DMS53 (cell line): ENCODE results near the gene APBB2.
A peak's percentile ranks its signal among the peaks of the same experiment; 100 is the strongest.

ENCODE experiments used
- DNase-seq: peaks from one replicate; lab custom pipeline; 2025; lab: John Stamatoyannopoulos, UW

APBB2 gene

DNA sequence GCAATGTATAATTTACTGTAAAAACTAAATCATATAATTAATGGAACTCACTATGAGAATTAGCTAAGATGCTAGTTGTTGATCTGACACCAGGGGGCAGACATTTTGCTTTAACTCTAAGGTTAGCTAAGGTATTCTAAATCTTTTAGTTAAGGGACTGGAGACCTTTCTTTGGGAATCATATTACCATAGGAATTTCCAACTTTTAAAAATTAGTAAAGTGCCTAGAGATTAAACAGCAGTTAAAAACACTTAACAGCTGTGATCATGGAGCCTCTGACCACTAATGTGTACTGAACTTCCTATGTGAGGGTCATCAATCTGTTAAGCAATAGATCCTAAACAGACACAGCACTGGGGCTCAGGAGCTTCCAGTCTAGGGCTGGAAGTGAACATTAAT is 238.0 kb downstream of the APBB2 start:
- peak; percentile 83 for DNase-seq

DNA sequence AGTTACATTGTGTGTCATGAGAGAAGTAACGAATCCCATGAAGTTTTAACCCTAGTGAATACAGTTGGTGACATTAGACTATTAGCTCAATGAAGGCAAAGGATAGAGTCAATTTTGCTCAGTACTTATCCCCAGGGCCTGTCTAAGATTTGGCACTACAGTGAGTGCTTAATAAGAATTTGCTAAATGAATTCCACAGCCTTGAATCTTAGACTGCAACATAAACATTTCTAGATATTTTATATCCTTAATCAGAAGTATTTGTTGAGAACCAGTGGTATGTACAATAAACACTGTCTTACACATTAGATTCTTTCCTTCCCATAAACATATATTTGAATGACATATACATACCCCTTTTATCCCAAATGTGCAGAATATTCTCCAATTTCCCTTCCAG is 241.6 kb downstream of the APBB2 start:
- no peak for DNase-seq

DNA sequence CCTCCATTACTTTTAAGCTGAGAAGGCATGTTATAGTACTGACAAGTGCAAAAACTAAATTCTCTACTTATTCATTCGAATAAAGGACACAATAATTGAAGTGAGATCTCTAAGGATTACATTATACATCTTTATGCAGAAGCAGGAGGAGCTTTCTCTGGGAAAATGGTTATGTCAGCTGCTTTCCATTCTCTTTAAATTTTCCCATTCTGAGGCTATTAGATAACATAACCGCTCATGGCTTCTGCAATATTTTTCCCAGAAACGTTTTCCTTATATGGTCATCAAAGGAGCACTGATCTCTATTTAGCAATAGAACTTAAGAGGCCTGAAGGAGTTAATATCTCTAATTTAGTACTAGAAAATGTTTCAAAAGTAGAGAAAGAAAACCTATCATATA is 243.0 kb downstream of the APBB2 start:
- DNase-seq: no peak

DNA sequence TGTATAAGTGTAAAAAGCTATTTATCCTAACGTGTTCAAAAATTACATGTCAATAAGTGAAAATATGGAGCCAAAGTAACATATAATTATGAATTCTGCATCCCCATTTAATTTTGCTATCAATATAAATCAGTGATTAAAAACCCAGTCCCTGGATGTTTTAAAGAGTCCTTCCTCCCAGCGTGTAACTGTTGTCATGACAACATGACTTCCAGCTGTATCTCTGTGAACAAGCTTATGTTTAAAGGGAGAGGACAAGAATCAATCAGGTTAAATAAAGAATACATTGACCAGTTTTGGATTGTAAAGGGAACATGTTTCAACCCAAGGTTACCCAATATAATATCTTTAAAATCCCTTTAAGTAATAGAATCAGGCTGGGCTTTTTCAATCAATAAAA is 244.8 kb downstream of the APBB2 start:
- DNase-seq: no peak

DNA sequence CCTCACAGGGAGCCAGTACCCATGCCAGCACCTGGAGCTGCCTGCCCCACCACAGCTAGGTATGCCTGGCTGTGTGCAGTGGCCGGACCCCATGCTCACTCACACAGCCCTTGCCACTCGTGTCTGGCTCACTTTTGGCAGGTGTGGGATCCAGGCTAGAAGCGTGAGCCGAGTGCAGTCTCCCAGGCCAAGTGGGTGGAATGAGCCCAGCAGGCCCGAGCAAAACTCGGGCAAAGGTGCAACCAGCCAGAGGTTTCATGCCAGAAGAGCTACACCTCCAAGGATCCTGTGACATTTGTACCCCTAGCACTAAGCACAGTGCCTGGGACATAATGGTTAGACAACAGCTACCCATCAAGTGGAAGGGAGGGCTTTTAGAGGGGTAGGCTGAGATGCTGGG is 246.8 kb downstream of the APBB2 start:
- DNase-seq: no peak

DNA sequence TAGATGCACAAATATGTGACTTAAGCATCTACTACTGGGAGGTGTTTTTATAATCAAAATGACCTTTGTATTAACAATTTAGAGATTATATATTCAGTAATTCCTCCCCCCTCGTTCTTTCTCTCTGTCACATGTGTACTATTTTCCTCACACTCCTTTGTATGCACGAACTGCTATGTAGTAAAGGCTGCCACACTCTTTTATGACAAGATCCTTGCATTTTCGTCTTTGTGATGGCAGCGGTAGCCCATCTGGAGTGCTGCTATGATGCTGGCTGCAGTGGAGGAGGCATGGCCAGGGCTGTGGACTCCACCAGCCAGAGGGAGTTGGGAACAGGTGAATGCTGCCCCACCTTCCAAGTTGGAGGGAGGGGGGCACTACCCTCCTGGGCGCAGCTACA is 248.3 kb downstream of the APBB2 start:
- no peak for DNase-seq

DNA sequence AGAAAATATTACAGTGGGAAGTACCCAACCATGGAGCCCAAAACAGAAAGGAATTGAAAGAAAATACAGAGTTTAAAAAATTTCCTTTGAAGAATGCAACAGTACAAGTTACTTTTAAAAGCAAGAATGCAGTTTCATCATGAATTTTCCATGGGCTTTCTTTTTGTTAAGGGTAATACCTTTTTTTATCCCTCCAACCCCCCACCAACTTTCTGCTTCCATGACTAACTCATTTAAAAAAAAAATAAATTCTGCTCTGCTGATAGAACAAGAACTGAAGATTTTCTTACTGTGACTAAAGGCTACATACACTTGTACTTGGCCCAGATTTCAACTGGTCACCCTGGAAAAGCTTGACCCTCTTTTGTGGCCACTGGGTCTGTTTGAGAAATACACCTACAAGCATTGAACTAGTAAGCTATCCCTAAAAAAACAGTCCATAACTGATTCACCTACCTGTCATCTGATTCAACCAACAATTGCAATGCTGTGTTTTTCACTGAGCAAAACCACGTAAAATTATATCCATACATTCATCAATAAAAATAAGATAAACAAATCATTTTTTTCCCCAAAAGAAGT is 250.4 kb downstream of the APBB2 start:
- DNase-seq: no peak

DNA sequence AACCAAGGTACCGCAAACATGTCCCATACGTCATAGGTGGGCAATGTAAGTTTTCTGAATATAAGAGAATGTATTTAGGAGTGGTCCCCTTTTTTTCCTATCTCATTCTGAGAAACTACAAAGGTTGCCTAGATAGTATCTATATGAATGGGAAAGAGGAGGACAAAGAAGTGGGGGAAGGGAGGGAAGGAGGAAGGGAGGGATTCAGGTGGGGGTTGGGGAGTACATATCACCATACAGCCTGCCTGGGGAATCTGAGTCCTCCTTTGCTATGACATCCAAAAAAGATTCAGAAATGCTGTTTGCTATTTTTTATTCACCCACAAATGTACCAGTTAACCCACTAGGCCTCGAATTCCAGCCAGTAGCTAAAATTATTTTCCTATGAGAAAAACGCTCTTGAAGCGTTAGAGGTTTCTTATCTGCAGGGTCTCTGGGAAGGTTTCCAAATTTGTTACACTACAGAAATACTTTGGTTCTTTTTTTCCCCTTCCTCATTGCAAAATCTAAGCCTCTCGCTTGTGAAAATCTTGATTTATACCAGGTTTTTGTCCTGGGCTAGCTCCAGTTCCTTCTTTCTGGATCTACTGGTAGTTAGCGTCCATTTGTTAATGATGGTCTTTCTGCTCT is 251.7 kb downstream of the APBB2 start:
- no peak for DNase-seq

DNA sequence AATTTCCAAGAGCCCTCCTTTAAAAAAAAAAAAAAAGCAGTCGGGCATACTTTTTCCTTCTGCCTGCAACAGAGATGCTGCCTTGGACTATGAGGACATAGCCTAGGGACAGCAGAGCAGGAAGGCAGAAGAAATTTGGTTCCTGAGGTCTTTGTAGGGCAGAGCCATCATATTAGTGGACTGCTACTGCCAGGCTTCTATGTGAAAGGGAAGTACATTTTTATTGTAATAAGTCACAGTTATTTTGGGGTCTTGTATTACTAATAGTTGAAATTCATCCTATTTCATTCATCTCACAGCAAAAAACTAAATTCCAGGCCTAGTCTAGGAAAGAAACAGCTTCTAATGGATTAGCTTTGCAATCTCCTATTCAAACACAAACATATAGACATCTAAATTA is 253.4 kb downstream of the APBB2 start:
- no peak for DNase-seq

DNA sequence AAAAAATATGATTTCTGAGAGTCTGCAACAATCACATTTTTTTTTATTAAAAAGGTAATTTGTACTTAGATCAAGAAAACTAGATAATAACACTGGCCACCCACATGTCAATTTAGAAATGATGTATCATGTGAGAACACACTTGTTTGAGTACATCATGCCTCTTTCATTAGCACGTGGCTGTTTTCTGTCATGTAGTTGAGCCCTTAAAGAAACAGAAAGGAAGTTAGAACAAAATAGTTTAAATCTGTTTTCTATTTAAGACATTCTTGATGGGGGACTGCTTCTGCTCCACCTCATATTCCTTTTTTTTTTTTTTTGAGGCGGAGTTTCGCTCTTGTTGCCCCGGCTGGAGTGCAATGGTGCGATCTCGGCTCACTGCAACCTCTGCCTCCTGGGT is 257.1 kb downstream of the APBB2 start:
- DNase-seq: no peak

DNA sequence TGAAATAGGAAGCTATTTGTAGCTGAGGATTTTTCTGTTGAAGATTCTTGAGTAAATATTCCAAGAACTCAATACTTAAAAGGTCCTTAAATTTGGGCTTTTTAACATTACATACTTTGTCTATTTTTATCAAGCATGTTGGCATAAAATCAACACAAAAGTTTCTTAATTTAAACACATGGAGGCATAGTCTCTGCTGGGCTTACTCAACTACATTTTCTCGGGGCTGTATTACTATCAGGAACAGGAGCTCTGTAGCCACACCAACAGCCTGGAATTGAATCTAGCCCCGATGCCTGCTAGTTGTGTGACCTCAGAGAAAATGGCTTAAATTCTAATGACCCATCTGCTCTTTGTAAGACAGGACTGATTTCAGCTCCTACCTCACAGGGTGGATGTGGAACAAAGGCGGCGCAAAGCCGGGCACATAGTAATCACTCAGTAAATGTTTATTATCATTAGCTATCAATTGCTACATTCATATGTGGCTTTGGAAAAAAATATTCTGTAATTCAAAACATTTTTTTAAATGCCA is 257.6 kb downstream of the APBB2 start:
- no peak for DNase-seq

DNA sequence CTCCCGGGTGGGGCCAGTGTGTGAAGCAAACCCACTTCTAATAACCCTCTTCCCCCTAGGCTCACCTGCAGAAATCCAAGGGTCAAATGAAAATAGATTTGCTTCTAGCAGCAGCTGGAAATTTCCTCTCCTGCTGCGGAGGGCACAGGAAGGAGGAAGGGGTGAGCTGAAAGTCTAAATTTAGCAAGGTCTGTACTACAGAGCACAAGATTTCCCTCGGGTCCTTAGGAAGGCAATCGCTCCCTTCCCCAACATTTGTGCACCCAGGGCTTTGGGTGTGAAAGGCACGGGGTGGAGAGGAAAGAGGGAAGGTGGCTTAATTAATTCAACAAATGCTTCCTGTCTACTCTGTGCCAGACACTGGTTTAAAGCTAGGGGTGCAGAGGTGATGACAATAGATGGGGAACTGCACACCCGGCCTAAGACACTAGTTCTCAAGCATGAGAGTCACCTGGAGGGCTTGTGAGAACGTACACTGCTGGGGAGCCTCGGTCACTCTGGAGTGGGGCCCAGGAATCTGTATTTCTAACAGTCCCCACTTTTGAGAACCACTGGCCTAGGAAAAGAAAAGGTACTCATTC is 260.2 kb downstream of the APBB2 start:
- no peak for DNase-seq

DNA sequence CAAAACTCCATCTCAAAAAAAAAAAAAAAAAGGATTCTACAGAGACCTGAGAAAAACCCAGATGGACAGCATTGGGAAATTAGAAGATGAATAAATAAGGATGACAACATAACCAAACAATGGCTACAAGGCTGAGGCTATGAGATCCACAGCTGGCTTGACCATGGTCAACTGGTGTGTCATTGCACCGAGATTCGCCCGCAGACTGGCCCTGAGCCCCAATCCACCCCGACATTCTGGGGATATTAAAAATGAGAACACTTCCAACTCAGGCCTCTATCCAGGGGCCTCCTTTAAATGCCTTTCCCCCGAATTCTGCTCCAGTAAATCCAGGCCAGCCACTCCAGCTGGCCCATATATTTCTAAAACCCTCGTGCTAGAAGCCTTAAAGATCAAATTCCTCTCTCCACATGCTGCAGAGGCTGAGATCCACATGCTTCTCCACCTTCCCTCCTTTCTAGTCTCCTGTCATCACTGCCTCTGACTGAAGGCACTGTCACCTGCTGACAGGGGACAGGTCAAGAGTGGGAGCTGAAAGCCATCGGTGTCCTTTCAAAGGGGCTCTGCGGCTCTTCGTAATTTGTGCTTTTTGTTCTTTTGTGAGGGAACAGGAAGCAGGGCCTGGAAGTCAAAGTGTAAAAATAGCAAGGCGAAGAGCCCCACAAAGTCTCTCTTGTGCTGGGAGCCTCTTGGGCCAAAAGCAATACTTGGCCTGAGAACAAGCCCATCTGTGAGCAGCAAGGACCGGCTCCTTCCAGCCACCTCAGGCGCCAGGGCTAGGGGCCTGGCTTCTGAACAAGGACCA is 260.9 kb downstream of the APBB2 start:
- DNase-seq: no peak

DNA sequence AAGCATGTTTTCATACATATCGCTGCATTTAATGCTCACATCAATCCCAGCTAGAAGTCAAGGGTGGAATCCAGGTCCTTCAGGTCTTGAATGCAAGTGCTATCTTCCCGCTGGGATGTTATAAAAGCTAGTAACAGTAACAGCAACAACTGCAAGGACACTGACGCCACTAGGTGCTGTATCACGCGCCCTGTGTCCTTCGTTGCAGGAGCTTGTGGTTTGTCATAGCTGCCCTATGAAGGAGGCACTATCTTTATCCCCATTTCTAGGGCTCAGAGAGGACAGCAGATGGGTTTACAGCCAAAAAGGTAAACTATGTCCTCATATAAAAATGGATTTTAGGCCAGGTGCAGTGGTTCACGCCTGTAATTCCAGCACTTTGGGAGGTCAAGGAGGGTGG is 261.7 kb downstream of the APBB2 start:
- no peak for DNase-seq

DNA sequence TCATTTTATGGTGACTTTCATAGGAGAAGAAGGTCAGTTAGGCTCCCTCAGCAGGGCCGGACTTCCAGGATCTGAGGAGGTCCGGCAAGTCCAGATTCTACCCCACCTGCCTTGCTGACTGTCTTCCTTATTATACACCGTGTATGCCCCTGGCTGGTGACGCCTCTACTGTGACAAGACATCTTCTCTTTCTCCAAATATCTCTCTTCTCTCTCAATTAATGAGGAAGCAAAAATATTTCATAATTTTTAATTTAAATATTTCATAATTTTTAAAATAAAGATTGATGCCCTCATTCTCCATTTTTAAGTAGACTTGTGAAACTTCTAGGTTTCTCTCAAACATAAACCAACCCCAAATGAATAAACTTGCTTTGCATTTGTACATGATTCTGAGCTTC is 262.1 kb downstream of the APBB2 start:
- no peak for DNase-seq

DNA sequence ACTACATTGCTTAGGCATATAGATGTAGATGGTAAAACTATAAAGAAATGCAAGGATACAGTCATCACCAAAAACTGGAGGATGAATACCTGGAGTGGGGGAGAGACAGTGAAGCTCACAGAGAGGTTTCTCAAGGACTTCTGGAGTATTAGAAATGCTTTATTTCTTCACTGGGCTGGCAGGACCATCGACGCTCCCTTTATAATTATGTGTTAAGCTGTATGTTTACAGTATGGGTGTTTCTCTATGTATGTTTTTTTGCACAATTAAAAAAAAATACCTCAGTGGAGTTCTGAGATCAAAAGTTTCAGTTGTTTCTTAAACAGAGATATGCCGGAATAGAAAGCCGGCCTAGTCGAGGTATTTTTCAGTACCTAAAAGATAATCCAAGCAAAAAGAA is 263.3 kb downstream of the APBB2 start:
- no peak for DNase-seq

DNA sequence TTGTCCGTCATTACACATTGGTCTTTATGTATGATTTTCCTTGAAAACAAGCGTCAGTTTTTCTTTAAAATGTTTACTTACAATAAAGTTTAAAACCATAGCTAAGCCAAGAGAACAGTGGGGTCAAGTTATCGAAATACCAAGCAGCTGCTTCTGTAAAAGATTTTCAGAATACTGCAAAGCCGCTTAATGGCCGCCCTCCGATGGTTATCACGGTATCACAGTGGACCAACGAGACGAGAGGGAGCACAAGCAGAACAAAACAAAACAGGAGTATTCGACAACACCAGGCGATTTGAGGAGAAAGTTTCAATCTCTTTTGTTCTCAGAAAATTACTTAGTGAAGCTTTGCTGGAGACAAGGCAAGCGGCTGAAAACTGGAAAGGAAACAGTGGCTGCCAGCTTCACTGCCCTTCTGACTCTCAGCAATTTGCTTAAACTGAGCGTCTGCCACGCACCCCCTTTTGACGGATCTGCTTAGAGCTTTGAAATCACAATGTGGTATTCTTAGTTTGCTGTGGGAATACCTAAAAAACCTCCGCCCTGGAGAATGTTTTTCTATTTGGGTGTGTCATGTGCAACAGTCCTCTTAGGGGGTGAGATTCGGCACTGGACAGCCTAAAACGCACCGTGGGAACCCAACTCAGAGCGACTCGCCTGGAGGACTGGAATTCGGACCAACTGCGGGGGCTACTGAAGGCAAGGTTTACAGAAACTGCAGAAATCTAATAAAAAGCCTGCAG is 264.8 kb downstream of the APBB2 start:
- no peak for DNase-seq

DNA sequence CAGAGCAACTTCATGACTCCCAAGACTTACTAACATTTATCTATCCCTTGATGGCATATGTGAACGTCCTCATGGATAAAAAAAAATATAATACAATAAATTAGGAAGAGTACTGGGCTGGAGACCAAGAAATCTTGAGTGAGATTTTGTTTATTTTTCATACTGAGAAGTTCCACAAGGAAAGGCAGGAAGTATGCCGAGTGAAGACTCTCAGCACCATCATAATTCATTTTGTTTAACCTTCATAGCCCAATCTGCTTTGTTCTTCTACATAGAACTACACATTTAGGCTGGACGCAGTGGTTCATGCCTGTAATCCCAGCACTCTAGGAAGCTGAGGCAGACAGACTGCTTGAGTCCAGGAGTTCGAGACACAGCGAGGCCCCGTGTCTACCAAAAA is 266.3 kb downstream of the APBB2 start:
- no peak for DNase-seq

DNA sequence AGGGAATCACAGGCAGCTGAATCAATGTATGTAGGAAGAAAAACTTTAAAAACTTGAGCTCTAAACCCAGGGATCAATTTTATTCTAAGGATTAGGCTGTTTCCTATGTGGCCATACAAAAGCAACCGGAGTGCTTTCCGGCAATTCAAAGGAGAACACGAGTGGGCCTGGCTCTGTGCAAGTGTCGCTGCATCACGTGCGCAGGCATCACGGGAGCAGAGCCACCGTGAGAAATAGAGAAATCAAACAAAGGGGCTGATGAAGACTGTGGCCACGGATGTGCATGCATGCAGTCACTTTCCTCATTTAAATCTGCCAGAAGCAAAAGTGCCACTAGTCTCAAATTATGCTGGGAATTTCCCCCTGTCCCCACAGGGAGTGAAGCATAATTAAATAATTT is 267.7 kb downstream of the APBB2 start:
- DNase-seq: no peak

DNA sequence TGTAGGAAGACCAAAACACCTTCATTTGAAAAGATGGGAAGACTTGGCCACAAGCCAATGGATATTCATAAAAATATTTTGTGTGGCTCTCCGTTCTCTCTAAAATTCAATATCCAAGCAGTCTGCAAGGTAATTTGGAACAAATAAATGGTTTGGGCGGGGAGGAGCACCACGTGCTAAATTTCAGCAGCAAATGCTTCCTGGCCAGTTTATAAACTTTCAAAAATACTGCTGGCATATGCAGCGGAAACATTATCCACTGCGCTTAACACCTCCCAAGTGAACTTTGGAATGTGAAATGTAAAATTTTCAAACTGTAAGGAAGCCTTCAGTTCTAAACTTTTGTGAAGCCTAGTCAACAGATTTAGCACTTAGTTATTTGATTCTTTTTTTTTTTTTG is 273.6 kb downstream of the APBB2 start:
- no peak for DNase-seq

DNA sequence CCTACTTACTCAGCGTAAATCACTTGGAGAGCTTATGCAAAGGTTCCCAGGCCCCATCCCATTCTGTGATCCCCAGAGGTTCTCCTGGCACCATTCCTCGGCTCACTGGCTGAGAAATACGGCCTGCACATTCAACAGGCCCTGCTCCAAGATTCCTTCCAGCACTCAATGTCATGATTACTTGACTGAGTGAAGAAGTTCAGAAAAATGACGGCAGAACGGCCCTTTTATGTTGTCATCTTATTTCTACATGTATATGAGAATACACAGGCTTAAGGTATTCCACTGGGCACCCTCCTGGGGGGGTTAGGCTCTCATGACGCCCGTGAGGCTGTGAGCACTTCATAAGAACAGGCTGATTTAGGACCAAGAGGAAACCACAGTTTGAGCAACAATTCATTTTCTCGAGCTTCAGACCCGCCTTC is 274.0 kb downstream of the APBB2 start:
- DNase-seq: no peak

DNA sequence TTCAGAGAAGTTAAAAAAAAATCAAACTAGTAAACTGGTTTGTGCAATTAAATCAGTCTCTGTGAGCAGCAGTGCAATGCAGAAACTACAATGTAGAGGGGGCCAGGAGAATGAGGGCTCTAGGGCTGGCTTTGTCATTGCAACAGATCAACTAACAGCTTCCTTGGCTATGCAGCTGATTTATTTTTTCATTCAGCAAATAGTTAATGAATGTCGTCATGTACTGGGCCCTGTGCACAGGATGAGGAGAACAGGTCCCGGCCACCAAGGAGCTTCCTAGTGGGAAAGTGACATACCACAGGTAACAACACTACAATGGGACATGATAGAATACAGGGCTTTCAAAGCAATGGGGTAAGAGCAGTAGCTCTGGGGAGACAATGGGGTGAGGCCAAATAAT is 274.5 kb downstream of the APBB2 start:
- DNase-seq: no peak
